Right lobe of liver (tissue), 6 donors: ENCODE measurements around the gene FBLN1. TPM values are rescaled to one million over a fixed set of nuclear protein-coding genes. Genes with fewer than 3 reads are reported as not detected.

Source experiments
- ATAC-seq, 4 donors: fragments of 200-7000 bp; cut with Tn5 transposase; one replicate each; pipeline ENCODE4 v1.9.1; 2020; ENCODE audit warnings: mild to moderate bottlenecking in 4 of 4, moderate library complexity in 4 of 4
- DNase-seq, 3 donors: peaks; one replicate each; pipeline ENCODE4 v3.0.0-alpha.2; 2020
- H3K27ac ChIP-seq, 3 donors: fragments of 200-600 bp; one replicate each; pipeline ENCODE4 v1.8.0; 2022
- H3K27me3 ChIP-seq, 2 donors: fragments of 200-600 bp; one replicate each; pipeline ENCODE4 v1.8.0; 2022
- H3K36me3 ChIP-seq, 4 donors: fragments of 200-600 bp; sonication (generic) in 1 of 4; one replicate each; pipeline versions ENCODE4 v1.5.1 to v1.8.0; 2017 to 2022; ENCODE audit warnings: control low read depth in 1 of 4
- H3K4me1 ChIP-seq, 4 donors: fragments of 200-600 bp; sonication (generic) in 1 of 4; one replicate each; pipeline versions ENCODE4 v1.5.1 to v1.8.0; 2017 to 2022; ENCODE audit warnings: control low read depth in 1 of 4
- H3K4me3 ChIP-seq, 3 donors: fragments of 200-600 bp; one replicate each; pipeline ENCODE4 v1.8.0; 2022
- H3K9me3 ChIP-seq, 4 donors: fragments of 200-600 bp; sonication (generic) in 1 of 4; one replicate each; pipeline versions ENCODE4 v1.5.1 to v1.8.0; 2017 to 2022; ENCODE audit warnings: control low read depth in 1 of 4
- POLR2A ChIP-seq: fragments of 450-650 bp; IDR thresholded peaks from one replicate; pipeline ENCODE4 v1.6.1; 2017; ENCODE audit warnings: antibody characterized with exemption, mild to moderate bottlenecking
- WGBS: methylation state at CpG from one replicate; pipeline ENCODE4 v1.1.6; 2018; ENCODE audit warnings: low coverage, low lambda C conversion rate; ENCODE audit not compliant: insufficient coverage; ENCODE audit errors: missing lambda C conversion rate; 5-methylcytosine and 5-hydroxymethylcytosine counted together
- intact Hi-C, 2 donors: fragments of 100-400 bp; cut with DNase I; formaldehyde crosslinking; loops; one replicate each; pipeline versions ENCODE4 v1.11.2 to v1.14.1; 2022
- total RNA-seq, 6 experiments: library from RNA; depleted of rRNA in 2 of 6; stranded (reverse); fragments of >200 nt in 2 of 6; fragmentation: NEBNext Ultra II Directional in 3 of 6; extraction: Animal tissue kit (Norgen Biotek cat#: 25700) in 3 of 6; gene quantifications; one replicate each; pipeline versions ENCODE4 v1.1.0 to v1.2.4, GENCODE V29; 2016 to 2023
- TF ChIP-seq, protein P1 (sequence below), 4 donors: fragments of 200-600 bp in 3 of 4; fragments of 450-650 bp in 1 of 4; IDR thresholded peaks; one replicate each; pipeline versions ENCODE4 v1.5.1 to v1.8.0; 2016 to 2022; ENCODE audit warnings: antibody characterized with exemption in 4 of 4, mild to moderate bottlenecking in 2 of 4
- donor health status: DM: no; HTN: yes; CAD: no.
- donor health status: DM: no; HTN: no; CAD: no.
- donor health status: DM: no; HTN: no; CAD: no.
- donor health status: DM: no; HTN: yes; CAD: no.
- donor health status: DM: no; HTN: yes; CAD: no.

FBLN1 gene
- total RNA-seq, 6 experiments from 2014 or later: 1.6 to 6.6 (median 3.4) TPM

DNA sequence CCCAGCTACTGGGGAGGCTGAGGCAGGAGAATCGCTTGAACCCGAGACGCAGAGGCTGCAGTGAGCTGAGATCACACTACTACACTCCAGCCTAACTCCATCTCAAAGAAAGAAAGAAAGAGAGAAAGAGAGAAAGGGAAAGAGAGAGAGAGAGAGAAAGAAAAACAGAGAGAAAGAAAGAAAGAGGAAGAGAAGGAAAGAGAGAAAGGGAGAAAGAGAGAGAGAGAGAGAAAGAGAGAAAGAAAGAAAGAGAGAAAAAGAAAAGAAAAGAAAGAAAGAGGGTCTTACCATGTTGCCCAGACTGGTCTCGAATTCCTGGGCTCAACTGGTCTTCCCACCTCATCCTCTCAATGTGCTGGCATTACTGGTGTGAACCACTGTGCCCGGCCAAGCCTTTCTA, 22.3 kb downstream of the FBLN1 start:
- H3K27me3 ChIP-seq: no peaks in the 10 kb centered on the region
- ATAC-seq (no peak), DNase-seq (no peak)
- no peaks in the 10 kb centered on the region for H3K36me3 ChIP-seq
- H3K27ac ChIP-seq: no peak overlapping the region
- intact Hi-C loops: no loop called here
- no peak overlapping the region for H3K4me3 ChIP-seq
- WGBS: 90% methylated on average over 3 of the region's 5 CpGs
- H3K4me1 ChIP-seq: no peaks in the 10 kb centered on the region
- TF ChIP-seq, protein P1, sequence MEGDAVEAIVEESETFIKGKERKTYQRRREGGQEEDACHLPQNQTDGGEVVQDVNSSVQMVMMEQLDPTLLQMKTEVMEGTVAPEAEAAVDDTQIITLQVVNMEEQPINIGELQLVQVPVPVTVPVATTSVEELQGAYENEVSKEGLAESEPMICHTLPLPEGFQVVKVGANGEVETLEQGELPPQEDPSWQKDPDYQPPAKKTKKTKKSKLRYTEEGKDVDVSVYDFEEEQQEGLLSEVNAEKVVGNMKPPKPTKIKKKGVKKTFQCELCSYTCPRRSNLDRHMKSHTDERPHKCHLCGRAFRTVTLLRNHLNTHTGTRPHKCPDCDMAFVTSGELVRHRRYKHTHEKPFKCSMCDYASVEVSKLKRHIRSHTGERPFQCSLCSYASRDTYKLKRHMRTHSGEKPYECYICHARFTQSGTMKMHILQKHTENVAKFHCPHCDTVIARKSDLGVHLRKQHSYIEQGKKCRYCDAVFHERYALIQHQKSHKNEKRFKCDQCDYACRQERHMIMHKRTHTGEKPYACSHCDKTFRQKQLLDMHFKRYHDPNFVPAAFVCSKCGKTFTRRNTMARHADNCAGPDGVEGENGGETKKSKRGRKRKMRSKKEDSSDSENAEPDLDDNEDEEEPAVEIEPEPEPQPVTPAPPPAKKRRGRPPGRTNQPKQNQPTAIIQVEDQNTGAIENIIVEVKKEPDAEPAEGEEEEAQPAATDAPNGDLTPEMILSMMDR (IDR thresholded peaks at IDR 0.05): no peak
- TF ChIP-seq POLR2A: no peak
- H3K9me3 ChIP-seq: no peaks in the 10 kb centered on the region

DNA sequence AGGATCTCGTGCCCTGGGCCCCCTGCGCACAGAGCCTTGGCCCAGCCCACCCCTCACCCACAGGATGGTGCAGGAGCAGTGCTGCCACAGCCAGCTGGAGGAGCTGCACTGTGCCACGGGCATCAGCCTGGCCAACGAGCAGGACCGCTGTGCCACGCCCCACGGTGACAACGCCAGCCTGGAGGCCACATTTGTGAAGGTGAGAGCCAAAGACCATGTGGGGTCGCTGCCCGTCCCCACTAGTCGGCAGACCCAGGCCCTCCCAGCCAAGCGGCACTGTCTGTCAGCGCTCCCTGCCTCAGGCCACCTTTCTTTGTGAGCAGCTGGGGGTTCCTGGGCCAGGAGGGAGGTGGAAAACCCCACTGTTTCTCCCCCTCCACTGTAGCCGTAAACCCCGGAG, 22.8 kb downstream of the FBLN1 start:
- H3K4me1 ChIP-seq: no peaks in the 10 kb centered on the region
- ATAC-seq: peak in 1 of 4 donors; percentile 28
- no peak overlapping the region for H3K27ac ChIP-seq
- intact Hi-C loops: no loop called here
- H3K36me3 ChIP-seq: no peaks in the 10 kb centered on the region
- H3K4me3 ChIP-seq: no peak overlapping the region
- H3K27me3 ChIP-seq: no peaks in the 10 kb centered on the region
- no peaks in the 10 kb centered on the region for H3K9me3 ChIP-seq
- DNase-seq: no peak
- no CpG with 5 or more reads among the region's 15 CpGs for WGBS
- TF ChIP-seq, protein P1 (IDR thresholded peaks at IDR 0.05): no peak
- TF ChIP-seq POLR2A: no peak

DNA sequence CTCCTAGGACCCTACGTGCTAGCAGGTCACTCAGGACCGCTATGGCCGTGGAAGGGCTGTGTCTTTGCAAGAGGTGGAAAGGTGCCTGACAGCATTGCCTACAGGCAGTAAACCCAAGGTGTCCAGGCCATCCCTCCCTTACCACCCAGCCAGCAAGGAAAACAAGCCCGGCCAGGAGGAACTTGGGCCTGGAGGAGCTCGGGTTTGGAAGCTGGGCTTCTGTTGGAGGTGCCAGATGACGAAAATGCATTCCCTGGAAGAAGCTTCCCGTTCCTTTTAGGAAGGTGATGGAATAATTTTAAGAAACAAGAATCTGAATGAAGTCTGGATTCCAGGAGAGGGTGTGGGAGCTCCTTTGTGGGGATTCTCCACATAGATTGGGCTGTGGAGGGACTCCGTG, 23.6 kb downstream of the FBLN1 start:
- intact Hi-C loops: no loop called here
- Histone ChIP-seq H3K4me3 (no peak overlapping the region), H3K9me3 (no peaks in the 10 kb centered on the region), H3K4me1 (no peaks in the 10 kb centered on the region), H3K27ac (no peak overlapping the region), H3K27me3 (no peaks in the 10 kb centered on the region), H3K36me3 (no peaks in the 10 kb centered on the region)
- TF ChIP-seq, protein P1 (IDR thresholded peaks at IDR 0.05): no peak
- TF ChIP-seq POLR2A: no peak
- ATAC-seq (no peak), DNase-seq (no peak)
- 92% methylated on average over 2 of the region's 8 CpGs for WGBS

DNA sequence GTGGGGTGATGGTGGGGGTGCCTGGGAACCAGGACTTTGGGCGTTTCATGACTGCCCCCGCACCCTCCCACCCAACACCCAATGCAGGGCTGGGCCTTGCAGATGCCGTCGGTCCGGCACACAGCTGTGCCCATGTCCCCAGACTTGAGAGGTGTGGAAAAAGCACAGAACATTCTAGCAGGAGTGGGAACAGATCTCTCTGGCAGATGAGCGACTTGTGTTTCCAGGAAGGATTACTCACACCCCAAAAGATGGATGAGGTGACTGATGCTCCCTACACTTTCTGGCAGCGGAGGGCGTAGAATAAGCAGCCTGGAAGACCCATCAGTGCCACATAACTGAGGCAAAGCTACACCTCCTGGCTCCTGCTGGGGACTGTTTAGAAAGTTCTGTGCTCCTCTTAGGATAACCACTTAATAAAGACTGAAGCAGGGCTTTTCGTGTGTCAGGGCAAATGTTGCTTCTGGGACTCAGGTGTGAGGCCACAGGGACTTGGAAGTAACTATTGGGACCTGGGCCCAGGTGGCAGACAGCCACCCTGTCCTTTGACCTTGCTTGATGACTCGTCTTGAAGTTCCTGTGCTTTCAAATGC, 24.2 kb downstream of the FBLN1 start:
- TF ChIP-seq, protein P1 (IDR thresholded peaks at IDR 0.05): no peak
- no peak for TF ChIP-seq POLR2A
- no peaks in the 10 kb centered on the region for H3K27me3 ChIP-seq
- no peak for ATAC-seq
- no peak overlapping the region for H3K27ac ChIP-seq
- 79% methylated on average over 5 of the region's 10 CpGs for WGBS
- H3K4me3 ChIP-seq: no peak overlapping the region
- DNase-seq: no peak
- intact Hi-C loops: no loop called here
- no peaks in the 10 kb centered on the region for H3K36me3 ChIP-seq
- no peaks in the 10 kb centered on the region for H3K4me1 ChIP-seq
- H3K9me3 ChIP-seq: no peaks in the 10 kb centered on the region

DNA sequence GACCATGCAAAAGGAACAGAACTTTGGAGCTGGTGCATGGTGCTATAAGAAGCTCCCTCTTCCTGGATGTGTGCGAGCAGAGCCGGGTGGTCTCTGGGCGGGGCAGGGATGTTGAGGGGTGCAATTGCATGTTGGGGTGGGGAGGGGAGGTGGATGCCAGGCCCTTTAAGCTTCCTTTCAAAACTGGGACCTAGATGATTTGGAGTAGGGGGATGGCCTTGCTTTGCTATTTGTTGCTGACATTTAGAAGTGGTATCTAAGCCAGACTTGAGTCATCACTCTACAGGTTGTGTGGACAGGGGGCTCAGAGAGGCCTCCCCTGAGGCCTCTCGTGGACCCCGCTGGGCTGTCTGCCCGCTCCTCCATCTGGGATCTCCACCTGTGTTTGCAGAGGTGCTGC, 24.8 kb downstream of the FBLN1 start:
- no peak for ATAC-seq
- TF ChIP-seq, protein P1 (IDR thresholded peaks at IDR 0.05): no peak
- no peak for TF ChIP-seq POLR2A

More for the DNA sequence above, 24.8 kb downstream of the FBLN1 start:
- Histone ChIP-seq H3K4me3 (no peak overlapping the region), H3K27ac (no peak overlapping the region), H3K27me3 (no peaks in the 10 kb centered on the region), H3K9me3 (no peaks in the 10 kb centered on the region), H3K36me3 (no peaks in the 10 kb centered on the region), H3K4me1 (no peaks in the 10 kb centered on the region)
- WGBS: 100% methylated on average over 2 of the region's 6 CpGs
- DNase-seq: no peak
- intact Hi-C loops: no loop called here
